GM21447 (cell line): ENCODE results near the gene CLEC16A.
A peak's percentile ranks its signal among the peaks of the same experiment; 100 is the strongest.

Experiments
- ATAC-seq: cut with Tn5 transposase; IDR thresholded peaks from one replicate; pipeline ENCODE4 v1.9.1; 2021; ENCODE audit not compliant: unreplicated experiment

Gene CLEC16A

GRCh38 chr16:11056993-11057649, 112.8 kb downstream of the CLEC16A start:
- ATAC-seq, result no peak

GRCh38 chr16:11057711-11058345, 113.5 kb downstream of the CLEC16A start:
- no peak for ATAC-seq

- ATAC-seq, result no peak
These were observed 114.5 kb downstream of the CLEC16A start for GRCh38 chr16:11058832-11059231.

DNA sequence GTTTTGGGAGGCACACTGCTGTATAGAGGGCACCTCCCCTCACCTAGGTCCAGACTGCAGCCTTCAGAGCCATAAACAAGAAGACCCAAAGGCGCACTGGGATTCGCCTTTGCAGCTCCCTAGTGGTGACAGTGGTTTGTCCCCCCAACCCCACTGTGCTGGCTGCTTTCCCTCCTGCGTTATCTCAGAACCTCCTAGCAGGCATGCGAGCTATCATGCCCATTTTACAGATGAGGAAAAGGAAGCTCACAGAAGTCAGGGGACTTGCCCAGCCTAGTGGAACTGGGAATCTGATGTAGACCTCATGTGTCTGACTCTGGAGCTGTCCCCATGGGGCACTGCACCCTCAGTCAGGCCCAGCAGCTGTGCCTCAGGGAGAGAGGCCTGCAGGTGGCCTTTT, 115.2 kb downstream of the CLEC16A start:
- ATAC-seq, result no peak

DNA sequence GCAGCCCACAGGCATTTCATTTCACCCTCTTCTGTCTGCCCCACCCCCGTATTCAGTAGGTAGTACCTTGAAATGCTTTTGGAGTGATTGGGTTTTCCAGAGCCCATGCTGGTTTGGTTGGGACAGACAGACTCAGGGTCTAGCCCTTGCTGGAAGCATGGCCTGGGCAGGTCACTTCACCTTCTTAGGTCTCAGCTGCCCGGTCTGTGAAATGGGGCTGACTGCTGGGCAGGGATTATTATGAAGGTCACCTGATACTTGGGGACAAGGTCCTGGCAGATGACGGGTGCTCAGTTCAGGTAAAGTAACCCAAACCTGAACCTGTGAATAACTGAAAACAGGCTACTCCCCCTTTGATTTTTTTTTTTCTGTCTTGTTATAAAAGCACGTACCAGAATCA, 116.0 kb downstream of the CLEC16A start:
- no peak for ATAC-seq

DNA sequence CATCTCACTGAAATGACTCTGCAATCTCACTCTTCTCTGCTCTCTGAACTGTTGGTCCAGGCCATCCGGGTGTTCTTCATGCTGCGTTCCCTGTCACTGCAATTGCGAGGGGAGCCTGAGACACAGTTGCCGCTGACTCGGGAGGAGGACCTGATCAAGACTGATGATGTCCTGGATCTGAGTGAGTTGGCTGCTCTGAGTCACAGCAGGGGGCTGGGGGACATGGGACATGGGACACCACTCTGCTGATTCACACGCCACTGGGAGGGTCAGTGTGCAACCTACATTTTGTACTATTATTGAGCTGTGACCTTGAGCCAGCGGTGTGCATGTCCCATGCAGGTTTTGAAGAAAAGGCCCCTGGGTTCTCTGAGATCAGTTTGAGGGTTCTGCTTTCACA, 116.5 kb downstream of the CLEC16A start:
- ATAC-seq, result no peak

- ATAC-seq, result no peak
These were observed 117.4 kb downstream of the CLEC16A start for GRCh38 chr16:11061629-11062270.

- ATAC-seq, result no peak
These were observed 119.3 kb downstream of the CLEC16A start for GRCh38 chr16:11063448-11064201.

GRCh38 chr16:11064202-11064540, 119.8 kb downstream of the CLEC16A start:
- no peak for ATAC-seq

GRCh38 chr16:11064851-11065250, 120.5 kb downstream of the CLEC16A start:
- ATAC-seq, result no peak

- ATAC-seq, result no peak
These were observed 122.0 kb downstream of the CLEC16A start for GRCh38 chr16:11066261-11066870.

DNA sequence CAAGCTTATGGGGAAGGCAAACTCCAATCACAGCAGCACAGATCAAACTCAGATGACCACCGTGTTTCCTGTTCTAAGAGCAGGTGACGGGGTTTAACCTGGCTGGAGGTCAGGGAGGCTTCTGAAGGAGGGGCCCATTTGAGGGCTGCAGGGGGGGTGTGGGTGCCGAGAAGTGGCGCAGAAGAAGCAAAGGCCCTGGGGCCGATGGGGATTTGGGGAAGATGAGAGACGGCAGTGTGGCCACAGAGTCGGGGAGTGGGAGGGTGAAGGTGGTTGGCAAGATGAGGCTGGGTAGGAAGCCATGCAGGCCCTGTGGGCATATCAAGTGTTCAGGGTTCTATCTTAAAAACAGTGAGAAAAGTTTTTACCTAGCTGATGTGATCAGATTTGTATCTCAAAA, 122.9 kb downstream of the CLEC16A start:
- ATAC-seq, result no peak

- no peak for ATAC-seq
These were observed 123.4 kb downstream of the CLEC16A start for GRCh38 chr16:11067697-11068141.

DNA sequence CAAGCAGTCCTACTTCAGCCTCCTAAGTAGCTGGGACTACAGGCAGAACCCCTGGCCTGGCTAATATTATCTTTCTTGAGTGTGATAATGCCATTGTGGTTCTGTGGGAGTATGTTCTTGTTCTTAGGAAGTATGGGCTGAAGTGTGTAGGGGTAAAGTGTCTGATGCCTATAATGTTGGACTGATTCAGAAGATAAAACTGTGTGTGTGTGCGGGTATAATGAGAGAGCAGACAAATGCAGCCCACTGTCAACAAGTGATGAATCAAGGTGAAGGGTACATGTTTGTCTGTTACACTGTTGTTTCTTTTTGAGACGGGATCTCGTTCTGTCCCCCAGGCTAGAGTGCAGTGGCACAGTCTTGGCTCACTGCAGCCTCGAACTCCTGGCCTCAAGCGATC, 127.5 kb downstream of the CLEC16A start:
- ATAC-seq, result no peak

GRCh38 chr16:11072420-11073153, 128.2 kb downstream of the CLEC16A start:
- no peak for ATAC-seq

DNA sequence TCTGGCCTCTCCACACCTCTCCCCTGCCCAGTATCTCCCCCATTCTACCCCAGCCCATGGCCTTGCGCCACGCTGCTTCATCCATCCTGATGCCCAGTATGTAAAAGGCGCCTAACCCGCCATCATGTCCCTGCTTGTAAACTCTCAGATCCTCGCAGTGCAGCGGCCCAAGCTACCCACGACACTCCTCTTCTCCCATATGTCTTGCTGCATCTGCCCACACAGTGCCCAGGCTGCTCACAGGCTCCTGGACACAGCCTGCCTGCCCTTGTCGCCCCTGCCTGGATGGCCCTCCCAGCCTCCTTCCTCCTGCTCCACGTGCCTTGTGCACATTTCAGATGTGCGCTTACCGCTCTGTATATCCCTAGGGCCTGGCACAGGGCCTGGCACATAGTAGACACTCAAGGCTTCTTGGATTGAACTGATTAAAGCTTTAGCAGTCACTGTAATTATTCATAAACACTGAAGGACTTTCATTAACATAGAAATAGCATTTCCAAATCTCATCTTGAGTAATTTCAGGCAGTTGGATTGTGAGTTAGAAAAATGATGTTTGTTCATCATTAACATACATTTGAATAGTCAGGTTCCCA, 129.1 kb downstream of the CLEC16A start:
- ATAC-seq, result no peak

- no peak for ATAC-seq
These were observed 129.8 kb downstream of the CLEC16A start for GRCh38 chr16:11074131-11074530.

GRCh38 chr16:11075163-11075562, 130.8 kb downstream of the CLEC16A start:
- no peak for ATAC-seq

GRCh38 chr16:11076259-11077018, 132.1 kb downstream of the CLEC16A start:
- ATAC-seq, result peak; percentile 57
